Erythroblast (primary cell): ENCODE results near the gene NOD2.

Source experiments
- GATA1 ChIP-seq: IDR thresholded peaks from 2 replicates; pipeline ENCODE4 v1.6.1; 2011; ENCODE audit warnings: low read depth, mild to moderate bottlenecking, control low read depth, low read length, moderate library complexity
- POLR2A ChIP-seq: IDR thresholded peaks from 2 replicates; pipeline ENCODE4 v1.6.1; 2011; ENCODE audit warnings: mild to moderate bottlenecking, low read length

- no peak for TF ChIP-seq POLR2A
- TF ChIP-seq GATA1 = no peak
These were observed 22.9 kb upstream of the NOD2 start for GRCh38 chr16:50670476-50670875.
